NOMO-1 treated with dmso at 0.1 percent for 144 hours (cell line): ENCODE results near the gene SWT1.
"Not testable (repeated sequence)": the region's sequence is repeated elsewhere in the genome, so short reads cannot be mapped to it uniquely, and the experiment has no call there.

ENCODE experiments used
- DNase-seq: peaks from one replicate; lab custom pipeline; 2025; ENCODE audit not compliant: unreplicated experiment; lab: John Stamatoyannopoulos, UW

SWT1 gene

DNA sequence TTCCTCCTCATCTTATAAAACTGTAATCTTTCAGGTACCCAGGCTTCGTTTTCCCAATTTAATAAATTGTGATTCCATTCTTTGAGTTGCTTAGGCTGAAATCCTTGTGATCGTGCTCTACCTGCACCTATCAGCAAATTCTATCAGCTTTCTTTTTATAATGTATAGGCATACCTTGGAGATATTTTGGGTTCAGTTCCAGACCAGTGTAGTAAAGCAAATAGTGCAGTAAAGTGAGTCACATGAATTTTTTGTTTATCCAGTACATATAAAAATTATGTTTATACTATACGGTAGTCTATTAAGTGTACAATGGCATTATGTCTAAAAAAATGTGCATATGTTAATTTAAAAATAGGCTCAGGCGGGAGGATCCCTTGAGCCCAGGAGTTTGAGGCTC lies 5.5 kb downstream of the SWT1 start:
- DNase-seq, result no peak

- DNase-seq, result no peak
Measured at GRCh38 chr1:185166106-185166505, 9.1 kb downstream of the SWT1 start.

- DNase-seq, result peak; percentile 7
Measured at GRCh38 chr1:185170291-185170848, 13.4 kb downstream of the SWT1 start.

DNA sequence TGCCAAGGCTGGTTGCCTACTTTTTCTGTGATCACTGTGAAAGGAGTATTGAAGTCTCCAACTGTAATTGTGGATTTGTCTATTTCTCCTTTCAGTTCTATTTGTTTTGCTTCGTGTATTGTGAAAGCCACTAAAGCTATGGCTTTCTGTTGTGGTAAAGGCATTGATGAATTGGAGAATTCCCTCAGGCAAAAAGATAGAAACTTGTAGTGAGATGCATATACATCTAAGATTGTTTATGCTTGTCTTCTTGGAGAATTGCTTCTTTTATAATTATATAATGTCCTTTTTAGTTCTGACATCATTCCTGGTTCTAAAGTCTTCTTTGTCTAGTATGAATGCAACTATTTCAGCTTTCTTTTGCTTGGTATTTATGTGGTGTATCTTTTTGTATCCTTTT lies 36.8 kb downstream of the SWT1 start:
- DNase-seq, result no peak

GRCh38 chr1:185198712-185199111 lies 41.7 kb downstream of the SWT1 start:
- DNase-seq, result not testable (repeated sequence)

- DNase-seq, result no peak
Measured at GRCh38 chr1:185200889-185201288, 43.9 kb downstream of the SWT1 start.

DNA sequence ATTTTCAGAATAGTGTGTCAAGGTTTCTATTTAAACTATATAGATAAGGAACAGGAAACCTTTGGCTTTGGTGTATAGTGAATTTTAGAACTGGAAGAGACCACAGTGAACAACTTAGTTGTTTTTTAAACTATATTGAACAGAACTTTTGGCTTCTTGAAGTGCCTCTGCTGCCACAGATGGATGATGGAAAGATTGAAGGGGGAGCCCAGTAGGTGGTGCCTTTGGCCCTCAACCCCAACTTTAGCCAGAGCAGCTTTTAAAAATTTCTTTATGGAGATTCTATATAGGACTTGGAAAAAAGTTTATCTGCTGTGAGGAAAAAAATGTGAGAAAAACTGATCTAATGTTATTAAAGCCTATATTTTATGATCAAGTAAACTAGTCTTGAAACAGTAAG lies 50.2 kb downstream of the SWT1 start:
- no peak for DNase-seq

DNA sequence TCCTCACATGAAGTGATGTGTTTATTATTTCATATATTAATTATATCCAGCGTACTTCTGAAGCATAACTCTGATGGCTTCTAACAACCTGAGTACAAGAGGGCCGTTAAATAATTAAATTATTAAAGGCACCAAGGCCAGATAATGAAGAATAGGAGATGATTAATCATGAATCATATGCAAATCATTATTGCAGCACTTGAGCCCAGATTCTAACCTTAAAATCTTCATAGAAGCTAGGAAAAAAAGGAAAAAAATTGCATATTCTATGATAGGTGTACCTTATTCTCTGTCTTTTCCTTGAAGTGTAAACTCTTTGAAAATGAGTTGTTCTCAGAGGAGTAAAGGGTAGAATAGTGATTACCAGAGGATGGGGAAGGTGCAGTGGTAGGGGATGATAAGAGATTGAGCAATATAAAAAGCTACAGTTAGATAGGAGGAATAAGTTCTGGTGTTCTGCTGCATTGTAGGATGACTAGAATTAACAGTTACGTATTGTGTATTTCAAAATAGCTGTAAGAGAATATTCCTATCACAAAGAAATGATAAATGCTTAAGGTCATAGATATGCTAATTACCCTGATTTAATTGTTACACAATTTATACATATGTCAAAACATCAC lies 51.1 kb downstream of the SWT1 start:
- no peak for DNase-seq

GRCh38 chr1:185208626-185209180 lies 51.7 kb downstream of the SWT1 start:
- DNase-seq, result no peak

GRCh38 chr1:185209357-185209756 lies 52.4 kb downstream of the SWT1 start:
- not testable (repeated sequence) for DNase-seq

- no peak for DNase-seq
Measured at GRCh38 chr1:185213091-185213490, 56.1 kb downstream of the SWT1 start.

GRCh38 chr1:185215911-185216310 lies 58.9 kb downstream of the SWT1 start:
- DNase-seq, result no peak

- no peak for DNase-seq
Measured at GRCh38 chr1:185224132-185224531, 67.2 kb downstream of the SWT1 start.

- no peak for DNase-seq
Measured at GRCh38 chr1:185227161-185227560, 70.2 kb downstream of the SWT1 start.

GRCh38 chr1:185228979-185229378 lies 72.0 kb downstream of the SWT1 start:
- DNase-seq, result no peak

GRCh38 chr1:185229981-185230380 lies 73.0 kb downstream of the SWT1 start:
- DNase-seq, result no peak

DNA sequence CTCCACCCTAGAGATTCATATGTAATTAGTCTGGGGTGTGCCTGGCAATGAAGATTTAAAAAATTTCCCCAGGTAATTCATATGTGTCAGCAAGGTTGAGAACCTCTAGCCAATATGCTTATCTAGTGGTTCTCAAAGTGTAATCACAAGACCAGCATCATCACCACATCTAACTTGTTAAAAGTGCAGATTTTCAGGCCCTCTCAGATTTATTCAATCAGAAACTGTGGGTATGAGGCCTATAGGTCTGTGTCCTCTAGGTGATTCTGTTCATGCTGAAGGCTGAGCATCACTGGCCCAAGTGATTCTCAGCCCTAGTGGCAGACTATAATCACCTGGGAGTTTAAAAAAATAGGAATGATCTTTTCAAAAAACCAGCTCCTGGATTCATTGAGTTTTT lies 75.9 kb downstream of the SWT1 start:
- DNase-seq, result no peak

GRCh38 chr1:185234183-185234582 lies 77.2 kb downstream of the SWT1 start:
- DNase-seq, result not testable (repeated sequence)

- not testable (repeated sequence) for DNase-seq
Measured at GRCh38 chr1:185237176-185237575, 80.2 kb downstream of the SWT1 start.

- no peak for DNase-seq
Measured at GRCh38 chr1:185237661-185238060, 80.7 kb downstream of the SWT1 start.

DNA sequence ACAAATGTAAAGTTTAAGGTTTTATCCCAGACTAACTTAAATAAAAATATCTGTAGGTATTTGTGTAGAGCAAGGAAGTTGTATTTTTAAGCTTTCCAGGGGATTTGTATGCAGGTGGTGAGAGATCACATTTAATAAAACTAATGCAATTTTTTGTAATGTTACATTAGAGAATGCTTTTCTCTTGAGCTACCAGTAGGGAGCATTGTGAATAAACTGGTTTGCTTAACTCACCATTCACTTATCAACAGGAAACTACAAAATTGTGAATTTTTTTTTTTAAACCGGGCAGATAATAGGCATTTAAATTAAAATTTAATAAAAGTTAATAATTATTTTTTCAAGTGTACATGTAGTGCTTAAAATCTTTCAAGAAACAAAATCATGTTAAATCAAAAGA lies 81.5 kb downstream of the SWT1 start:
- DNase-seq, result no peak

- DNase-seq, result no peak
Measured at GRCh38 chr1:185239861-185240260, 82.9 kb downstream of the SWT1 start.

DNA sequence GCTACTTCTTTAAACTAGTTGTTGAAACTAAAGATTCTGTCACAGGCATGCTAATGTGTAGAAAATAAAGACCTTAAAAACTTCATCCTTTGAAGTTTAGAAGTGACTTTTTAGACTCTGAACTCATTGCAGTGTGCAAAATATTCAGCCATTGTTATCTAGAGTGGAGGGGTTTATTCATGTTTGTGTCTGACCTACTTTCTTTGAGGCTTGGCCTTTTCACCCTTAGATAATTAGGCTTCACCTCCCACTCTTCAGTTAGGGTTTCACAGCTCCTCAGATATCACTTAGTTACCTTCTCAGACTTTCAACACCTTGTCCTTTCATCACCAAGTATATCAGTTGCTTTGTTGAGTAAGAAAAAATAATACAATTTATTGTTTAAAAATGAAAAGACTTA lies 84.2 kb downstream of the SWT1 start:
- no peak for DNase-seq
